ENCODE results near the gene SLC22A31.

DNA sequence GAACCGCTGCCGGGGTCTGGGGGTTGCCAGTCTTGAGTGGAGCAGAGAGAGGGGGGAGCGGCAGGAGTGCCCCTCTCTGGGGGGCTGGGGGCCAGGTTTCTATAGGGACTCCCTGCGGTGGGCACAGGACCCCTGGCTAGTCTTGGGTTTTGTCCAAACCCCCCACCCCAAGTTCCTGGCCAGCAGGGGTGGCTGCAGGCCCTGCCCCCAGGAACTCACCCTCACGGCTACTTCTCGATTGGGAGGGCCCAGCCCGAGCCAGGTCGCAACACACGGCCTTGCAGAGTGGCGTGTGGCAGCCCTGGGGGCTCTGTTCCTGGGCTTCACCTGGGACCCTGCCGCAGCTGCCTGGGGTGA is 28.2 kb downstream of the SLC22A31 start:
- TF ChIP-seq CTCF (IDR thresholded peaks at IDR 0.05) (no peak), POLR2A (IDR thresholded peaks at IDR 0.05) (no peak)

Measured in right lobe of liver (tissue), 4 donors.